NB4 (cell line): ENCODE data around the gene RAET1E.

ENCODE experiments used
- CTCF ChIP-seq: IDR thresholded peaks from one replicate; pipeline ENCODE4 v1.5.1; 2012; ENCODE audit warnings: low read depth, low read length
- MYC ChIP-seq: IDR thresholded peaks from 2 replicates; pipeline ENCODE4 v1.6.1; 2011; ENCODE audit warnings: low read depth, low read length
- POLR2A ChIP-seq: IDR thresholded peaks from 2 replicates; pipeline ENCODE4 v1.6.1; 2011; ENCODE audit warnings: mild to moderate bottlenecking; ENCODE audit not compliant: insufficient read length; ENCODE audit errors: extremely low read depth

DNA sequence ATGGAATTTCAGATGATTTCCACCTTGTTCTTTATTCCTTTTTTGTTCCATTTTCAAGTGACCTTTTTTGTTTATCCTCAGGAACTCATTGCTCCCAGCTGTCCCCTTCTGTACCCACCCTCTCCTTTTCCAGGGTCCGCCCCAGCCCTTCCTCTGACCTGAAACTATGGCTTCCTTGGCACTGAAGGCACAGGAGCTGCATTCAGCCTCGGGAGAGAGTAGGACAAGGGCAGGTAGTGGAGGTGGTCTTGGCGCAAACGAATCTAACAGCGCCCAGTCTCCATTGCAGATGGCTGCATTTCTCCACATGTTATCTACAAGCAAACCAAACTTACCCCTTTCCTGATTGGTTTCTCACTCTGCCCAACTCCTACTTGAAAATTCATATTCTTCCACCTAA is 35.1 kb upstream of the RAET1E start:
- TF ChIP-seq CTCF (no peak), POLR2A (no peak), MYC (no peak)
